ENCODE data around the gene CASD1.

GRCh38 chr7:94588075-94588474 lies 78.5 kb downstream of the CASD1 start:
- TF ChIP-seq CTCF (IDR thresholded peaks at IDR 0.05) (no peak), POLR2A (IDR thresholded peaks at IDR 0.05) (no peak)

Data from Peyer's patch (tissue), 4 donors.